AG09319 (cell line): ENCODE measurements around the gene KIF12.
A peak's percentile ranks its signal among the peaks of the same experiment; 100 is the strongest.
"Not testable (repeated sequence)": the region's sequence is repeated elsewhere in the genome, so short reads cannot be mapped to it uniquely, and the experiment has no call there.

Source experiments
- DNase-seq: peaks from one replicate; pipeline ENCODE4 v3.0.0-alpha.2; 2010; ENCODE audit warnings: low read depth; ENCODE audit errors: extremely low read depth
- TF ChIP-seq, protein P1 (sequence below): IDR thresholded peaks from 2 replicates; pipeline ENCODE4 v1.5.1; 2011; ENCODE audit warnings: low read depth, mild to moderate bottlenecking, inconsistent platforms, low read length, moderate library complexity

Gene KIF12

DNA sequence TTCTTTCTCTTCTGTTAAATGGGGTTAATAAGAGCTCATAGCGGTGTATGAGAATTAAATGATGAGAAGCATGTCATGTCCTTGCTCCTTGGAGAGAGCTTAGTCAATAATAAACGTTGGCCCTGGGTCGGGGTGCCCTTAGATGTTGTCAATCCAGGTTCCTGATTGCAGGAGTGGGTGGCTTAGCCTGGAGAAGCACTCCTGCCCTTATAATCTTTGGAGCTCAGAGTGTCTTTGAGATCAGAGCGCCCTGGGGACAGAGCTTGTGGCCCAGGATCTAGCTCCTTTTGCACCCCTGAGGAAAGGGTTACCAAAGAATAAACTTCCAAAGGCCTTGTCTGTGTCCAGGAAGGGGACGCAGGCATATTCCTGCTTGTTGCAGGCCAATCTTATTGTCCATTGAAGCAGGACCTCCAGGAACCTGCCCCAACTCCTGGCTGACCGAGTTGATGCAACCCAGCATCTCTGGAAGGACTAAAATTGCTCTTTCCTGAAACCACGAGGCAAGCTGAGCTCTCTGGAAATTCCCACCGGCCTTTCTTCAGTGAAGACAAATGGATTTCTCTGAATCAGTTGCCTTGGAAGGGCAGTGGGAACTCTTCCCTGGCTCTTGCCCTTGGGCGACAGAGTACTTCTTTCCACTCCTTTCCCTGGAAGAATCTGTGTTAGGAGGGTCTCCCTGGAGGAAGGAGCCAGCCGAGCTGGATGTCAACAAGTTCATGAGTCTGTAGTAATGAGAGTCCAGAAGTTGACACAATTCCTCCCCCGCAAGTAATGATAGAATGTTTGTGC lies 14.6 kb downstream of the KIF12 start:
- DNase-seq, result no peak
- TF ChIP-seq, protein P1, sequence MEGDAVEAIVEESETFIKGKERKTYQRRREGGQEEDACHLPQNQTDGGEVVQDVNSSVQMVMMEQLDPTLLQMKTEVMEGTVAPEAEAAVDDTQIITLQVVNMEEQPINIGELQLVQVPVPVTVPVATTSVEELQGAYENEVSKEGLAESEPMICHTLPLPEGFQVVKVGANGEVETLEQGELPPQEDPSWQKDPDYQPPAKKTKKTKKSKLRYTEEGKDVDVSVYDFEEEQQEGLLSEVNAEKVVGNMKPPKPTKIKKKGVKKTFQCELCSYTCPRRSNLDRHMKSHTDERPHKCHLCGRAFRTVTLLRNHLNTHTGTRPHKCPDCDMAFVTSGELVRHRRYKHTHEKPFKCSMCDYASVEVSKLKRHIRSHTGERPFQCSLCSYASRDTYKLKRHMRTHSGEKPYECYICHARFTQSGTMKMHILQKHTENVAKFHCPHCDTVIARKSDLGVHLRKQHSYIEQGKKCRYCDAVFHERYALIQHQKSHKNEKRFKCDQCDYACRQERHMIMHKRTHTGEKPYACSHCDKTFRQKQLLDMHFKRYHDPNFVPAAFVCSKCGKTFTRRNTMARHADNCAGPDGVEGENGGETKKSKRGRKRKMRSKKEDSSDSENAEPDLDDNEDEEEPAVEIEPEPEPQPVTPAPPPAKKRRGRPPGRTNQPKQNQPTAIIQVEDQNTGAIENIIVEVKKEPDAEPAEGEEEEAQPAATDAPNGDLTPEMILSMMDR, result no peak

DNA sequence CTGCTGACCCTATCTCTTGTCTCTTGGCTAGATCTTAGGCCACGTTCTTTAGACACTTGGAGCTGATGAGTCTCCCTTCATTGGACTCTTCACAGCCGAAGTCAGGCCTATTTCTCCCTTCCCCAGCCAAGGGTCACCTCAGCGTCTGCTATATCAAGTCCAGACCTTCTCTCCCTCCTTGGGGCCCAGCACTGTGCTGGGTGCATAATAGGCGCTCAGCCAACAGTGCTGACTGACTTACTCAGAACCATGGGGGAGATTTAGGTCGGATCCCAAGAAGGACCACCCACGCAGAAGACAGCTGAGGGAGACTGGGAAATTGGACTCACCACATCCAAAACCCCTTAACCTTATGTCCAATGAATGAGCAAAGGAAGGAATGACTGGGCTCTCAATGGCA lies 15.4 kb downstream of the KIF12 start:
- DNase-seq, result no peak
- TF ChIP-seq, protein P1, result no peak

DNA sequence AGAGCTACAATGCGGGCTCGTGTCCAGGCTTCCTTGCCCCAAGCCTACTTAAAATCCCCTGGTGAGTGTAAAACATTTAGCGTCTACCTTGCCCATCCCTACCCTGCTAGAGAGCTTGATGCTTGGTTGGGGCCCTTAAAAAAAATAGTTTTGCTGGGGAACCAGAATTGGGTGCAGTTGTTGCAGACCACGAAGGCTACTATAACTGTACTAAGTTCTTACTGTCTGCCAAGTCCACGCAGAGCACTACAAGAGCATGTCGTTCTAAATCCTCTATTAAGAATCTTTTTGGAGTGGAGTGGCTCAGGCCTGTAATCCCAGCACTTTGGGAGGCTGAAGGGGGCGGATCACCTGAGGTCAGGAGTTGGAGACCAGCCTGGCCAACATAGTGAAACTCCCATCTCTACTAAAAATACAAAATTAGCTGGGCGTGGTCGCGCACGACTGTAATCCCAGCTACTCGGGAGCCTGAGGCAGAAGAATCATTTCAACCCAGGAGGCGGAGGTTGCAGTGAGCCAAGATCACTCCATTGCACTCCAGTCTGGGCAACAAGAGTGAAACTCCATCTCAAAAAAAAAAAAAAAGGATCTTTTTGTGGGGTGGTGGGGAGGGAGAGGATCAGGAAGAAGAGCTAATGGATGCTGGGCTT lies 16.2 kb downstream of the KIF12 start:
- not testable (repeated sequence) for DNase-seq

DNA sequence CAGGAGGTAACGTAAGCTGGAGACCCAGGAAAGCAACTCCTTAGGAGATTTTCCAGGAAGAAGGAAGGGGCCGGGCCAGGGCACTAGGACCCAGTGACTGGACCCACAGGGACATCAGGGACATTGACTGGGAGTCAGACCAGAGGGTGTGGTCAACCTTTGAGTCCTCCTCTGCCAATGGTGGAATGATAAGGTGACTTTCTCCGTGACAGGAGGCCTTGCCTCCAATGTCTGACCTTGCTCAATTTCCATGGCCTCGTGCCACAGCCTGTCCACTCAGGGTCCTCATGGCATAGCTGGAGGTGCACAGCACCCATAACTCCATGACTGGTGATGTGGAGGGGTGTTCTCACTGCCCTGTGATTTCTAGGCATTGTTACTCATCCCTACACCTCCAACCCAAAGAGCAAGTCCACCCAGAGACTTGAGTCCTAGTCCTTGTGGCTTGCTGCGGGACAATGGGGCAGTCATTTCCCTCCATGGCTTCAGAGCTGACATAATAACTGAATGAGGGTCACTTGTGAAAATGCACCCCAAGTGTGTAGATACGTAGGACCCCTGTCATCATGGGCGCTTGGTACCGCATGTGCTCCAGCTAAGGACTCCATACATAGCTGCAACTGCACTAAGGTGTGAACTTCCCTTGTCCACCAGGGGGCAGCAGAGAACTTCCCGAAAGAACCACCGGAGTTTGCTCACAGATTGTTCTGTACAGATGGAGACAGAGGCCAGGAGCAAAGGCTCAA lies 16.9 kb downstream of the KIF12 start:
- TF ChIP-seq, protein P1, result peak; percentile 87
- DNase-seq, result peak; percentile 70

DNA sequence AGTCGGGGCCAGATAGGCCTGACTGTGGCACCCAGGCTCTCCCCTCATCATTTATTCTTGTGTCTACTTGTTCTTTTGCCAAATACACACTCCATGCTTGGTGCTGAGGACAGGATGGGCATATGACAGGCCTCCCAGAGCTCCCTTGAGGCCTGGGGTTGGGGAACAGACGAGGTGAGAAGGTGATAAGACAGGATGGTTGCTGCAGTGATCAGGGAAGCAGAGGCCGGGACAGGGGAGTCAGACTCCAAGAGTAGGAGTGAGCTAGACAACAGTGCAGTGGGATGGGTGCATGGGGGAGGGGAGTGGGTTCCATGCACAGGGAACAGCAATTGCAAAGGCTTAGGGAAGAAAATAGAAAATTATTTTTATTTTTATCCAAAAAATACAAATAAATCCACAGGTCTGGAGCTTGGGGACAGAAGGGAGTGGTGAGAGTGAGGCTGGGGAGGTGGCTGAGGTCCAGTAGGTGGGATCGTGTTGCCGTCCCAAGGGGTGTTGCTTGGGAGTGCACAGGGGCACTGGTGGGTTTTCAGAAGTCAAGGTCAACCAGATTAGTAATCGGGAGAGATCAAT lies 17.6 kb downstream of the KIF12 start:
- DNase-seq, result no peak
- TF ChIP-seq, protein P1, result no peak

DNA sequence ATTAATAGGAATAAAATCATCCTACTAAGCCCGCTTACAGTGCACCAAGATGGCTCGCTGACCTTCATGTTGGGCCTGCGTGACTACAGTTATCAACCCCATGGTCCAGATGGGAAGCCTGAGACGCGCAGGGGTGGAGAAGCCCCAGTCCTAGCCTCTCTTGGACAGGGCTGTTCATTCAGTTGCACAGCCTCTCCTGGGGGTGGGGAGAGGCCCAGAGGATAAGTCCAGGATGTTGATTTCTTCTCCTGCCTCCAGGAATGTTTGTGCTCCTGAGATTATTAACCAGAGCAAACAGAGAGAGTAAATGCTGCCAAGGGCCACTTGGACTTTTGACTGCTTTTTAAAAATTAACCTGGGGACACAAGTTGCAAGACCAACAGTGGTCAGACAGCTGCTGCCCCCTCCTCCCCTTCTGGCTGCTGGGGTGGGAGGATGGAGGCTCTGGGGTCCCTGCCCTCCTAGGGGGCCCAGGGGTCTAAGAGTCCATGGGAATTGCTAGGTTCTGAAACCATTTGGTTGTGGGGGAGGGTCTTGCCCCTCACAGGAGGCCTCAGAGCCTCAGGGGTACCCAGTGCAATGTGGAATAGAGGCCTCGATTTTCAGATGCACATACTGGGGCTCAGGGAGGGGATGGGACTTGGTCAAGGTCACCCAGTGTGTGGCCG lies 18.2 kb downstream of the KIF12 start:
- no peak for DNase-seq
- TF ChIP-seq, protein P1, result no peak

DNA sequence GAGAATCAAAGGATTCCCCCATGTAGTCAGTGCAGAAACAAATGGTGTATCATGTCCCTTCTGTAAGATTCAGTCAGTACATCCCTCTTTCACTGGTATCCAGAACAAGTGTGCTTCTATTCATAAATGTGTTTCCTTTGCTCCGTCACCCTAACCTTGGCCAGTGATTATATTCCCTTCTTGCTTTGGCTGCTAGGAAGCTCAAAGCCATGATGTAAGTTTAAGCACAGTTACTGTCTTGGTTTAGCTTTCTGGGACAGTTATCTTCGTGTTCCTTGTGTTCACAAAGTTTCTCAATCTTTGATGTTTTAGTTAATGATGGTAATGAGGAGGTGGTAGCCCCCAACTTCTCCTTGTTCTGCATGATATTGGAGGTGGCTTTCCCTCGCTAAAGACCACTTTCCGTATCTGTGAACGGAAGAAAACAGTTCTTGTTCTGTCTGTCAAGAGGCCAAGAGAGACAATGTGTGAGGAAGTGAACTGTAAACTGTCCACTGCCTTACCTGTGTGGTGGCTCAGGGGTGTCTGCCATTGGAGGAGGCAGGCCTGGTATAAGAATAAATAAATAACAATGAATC lies 18.8 kb downstream of the KIF12 start:
- no peak for DNase-seq

More for the DNA sequence above, 18.8 kb downstream of the KIF12 start:
- TF ChIP-seq, protein P1, result no peak
